Activated B cell treated with CpG ODN at 0.5 μM for 24 hours (primary cell): ENCODE data around the gene LMO1. TPM values are rescaled to one million over a fixed set of nuclear protein-coding genes. Genes with fewer than 3 reads are reported as not detected.

Source experiments
- ATAC-seq: fragments of 200-7000 bp; cut with Tn5 transposase; one replicate; pipeline ENCODE4 v1.10.0; 2021; ENCODE audit warnings: low read depth, mild to moderate bottlenecking, moderate library complexity
- CTCF ChIA-PET: fragments of 350-600 bp; sonication (Branson Sonifier 250); formaldehyde crosslinking; loops from one replicate; lab custom pipeline; 2021; ENCODE audit warnings: antibody characterized with exemption; lab: Charles Lee
- POLR2A ChIA-PET: fragments of 350-600 bp; sonication (Branson Sonifier 250); formaldehyde crosslinking; loops from one replicate; lab custom pipeline; 2021; ENCODE audit warnings: antibody characterized with exemption; lab: Charles Lee
- DNase-seq: peaks from one replicate; pipeline ENCODE4 v3.0.0; 2022
- H3K27ac Mint-ChIP-seq: one replicate; pipeline ENCODE4 v1.8.0; 2020; ENCODE audit warnings: mixed read lengths
- H3K27me3 Mint-ChIP-seq: one replicate; pipeline ENCODE4 v1.8.0; 2021; ENCODE audit warnings: mixed read lengths
- H3K36me3 Mint-ChIP-seq: one replicate; pipeline ENCODE4 v1.8.0; 2021; ENCODE audit warnings: low read depth, mixed read lengths
- H3K4me1 Mint-ChIP-seq: one replicate; pipeline ENCODE4 v1.8.0; 2021; ENCODE audit warnings: mixed read lengths
- H3K4me3 Mint-ChIP-seq: one replicate; pipeline ENCODE4 v1.8.0; 2020; ENCODE audit warnings: mild to moderate bottlenecking, mixed read lengths
- H3K9me3 Mint-ChIP-seq: one replicate; pipeline ENCODE4 v1.8.0; 2020; ENCODE audit warnings: mixed read lengths
- CTCF ChIP-seq: fragments of 200-600 bp; IDR thresholded peaks from one replicate; pipeline ENCODE4 v1.8.0; 2022; ENCODE audit warnings: antibody characterized with exemption, mild to moderate bottlenecking
- intact Hi-C: fragments of 100-400 bp; cut with micrococcal nuclease; formaldehyde crosslinking; loops from one replicate; pipeline ENCODE4 v1.15.1; 2024
- total RNA-seq: library from RNA; stranded (reverse); gene quantifications from 2 replicates; pipeline ENCODE4 v1.2.3, GENCODE V29; 2022

The LMO1 gene
- total RNA-seq, 1 donor from 2014 or later = not detected

GRCh38 chr11:8268530-8269400 lies 5.1 kb upstream of the LMO1 start:
- DNase-seq = no peak
- no peaks in the 10 kb centered on the region for H3K9me3 Mint-ChIP-seq
- ChIA-PET CTCF (no interaction called here), POLR2A (no interaction called here)
- peaks cover 4% of the 10 kb centered on the region for H3K4me1 Mint-ChIP-seq
- peak; percentile 8 for ATAC-seq
- TF ChIP-seq CTCF = no peak
- no peaks in the 10 kb centered on the region for H3K36me3 Mint-ChIP-seq
- no peak overlapping the region for H3K27ac Mint-ChIP-seq
- intact Hi-C loops = no loop called here
- peaks cover 61% of the 10 kb centered on the region for H3K27me3 Mint-ChIP-seq
- H3K4me3 Mint-ChIP-seq = peak overlapping the region; percentile 73

- ChIA-PET CTCF (interaction anchor here (5.9 kb wide), 1 partner anchor 74 kb away, joined by 70 read pairs; no protein-coding TSS in a partner anchor), POLR2A (no interaction called here)
- H3K4me1 Mint-ChIP-seq = peaks cover 10% of the 10 kb centered on the region
- no peak overlapping the region for H3K27ac Mint-ChIP-seq
- peaks cover 64% of the 10 kb centered on the region for H3K27me3 Mint-ChIP-seq
- no peaks in the 10 kb centered on the region for H3K9me3 Mint-ChIP-seq
- DNase-seq (peak; percentile 47), ATAC-seq (peak; percentile 49)
- H3K36me3 Mint-ChIP-seq = no peaks in the 10 kb centered on the region
- H3K4me3 Mint-ChIP-seq = peak overlapping the region; percentile 67
- intact Hi-C loops = no loop called here
- TF ChIP-seq CTCF = no peak
Observed at GRCh38 chr11:8267831-8268529, 4.3 kb upstream of the LMO1 start.

GRCh38 chr11:8267280-8267679 lies 3.6 kb upstream of the LMO1 start:
- intact Hi-C loops = no loop called here
- no peak for DNase-seq
- Mint-ChIP-seq H3K9me3 (no peaks in the 10 kb centered on the region), H3K36me3 (no peaks in the 10 kb centered on the region), H3K27me3 (peaks cover 64% of the 10 kb centered on the region), H3K4me1 (peaks cover 10% of the 10 kb centered on the region), H3K27ac (no peak overlapping the region), H3K4me3 (no peak overlapping the region)
- no peak for ATAC-seq
- ChIA-PET CTCF (interaction anchor here (5.9 kb wide), 1 partner anchor 73 kb away, joined by 70 read pairs; no protein-coding TSS in a partner anchor), POLR2A (no interaction called here)
- no peak for TF ChIP-seq CTCF

GRCh38 chr11:8266246-8267241 lies 2.9 kb upstream of the LMO1 start:
- no peak for ATAC-seq
- intact Hi-C loops = no loop called here
- CTCF ChIA-PET = interaction anchor here (5.9 kb wide), 1 partner anchor 72 kb away, joined by 70 read pairs; no protein-coding TSS in a partner anchor
- Mint-ChIP-seq H3K27me3 (peaks cover 67% of the 10 kb centered on the region), H3K36me3 (no peaks in the 10 kb centered on the region), H3K4me3 (no peak overlapping the region), H3K27ac (no peak overlapping the region), H3K9me3 (no peaks in the 10 kb centered on the region), H3K4me1 (peaks cover 10% of the 10 kb centered on the region)
- DNase-seq = no peak
- POLR2A ChIA-PET = no interaction called here
- no peak for TF ChIP-seq CTCF
